Colon (tissue), 2 donors: Measurements from ENCODE around the gene COG7.
"Not testable (repeated sequence)": the region's sequence is repeated elsewhere in the genome, so short reads cannot be mapped to it uniquely, and the experiment has no call there.

ENCODE experiments used
- FAIRE-seq: peaks from 2 replicates; lab custom pipeline; 2012; peaks lifted over from hg19 to GRCh38; lab: Jason Lieb, UNC
- donor health status: control.
- donor health status: control.

Gene COG7

GRCh38 chr16:23408823-23409298, 44.1 kb downstream of the COG7 start:
- FAIRE-seq: no peak

GRCh38 chr16:23408242-23408822, 44.7 kb downstream of the COG7 start:
- FAIRE-seq: no peak

GRCh38 chr16:23407436-23408127, 45.4 kb downstream of the COG7 start:
- no peak for FAIRE-seq

- no peak for FAIRE-seq
Measured at GRCh38 chr16:23406546-23407240, 46.3 kb downstream of the COG7 start.

GRCh38 chr16:23406024-23406423, 47.0 kb downstream of the COG7 start:
- FAIRE-seq: no peak

GRCh38 chr16:23403547-23403946, 49.4 kb downstream of the COG7 start:
- no peak for FAIRE-seq

GRCh38 chr16:23402100-23402499, 50.9 kb downstream of the COG7 start:
- no peak for FAIRE-seq

GRCh38 chr16:23401139-23401538, 51.9 kb downstream of the COG7 start:
- FAIRE-seq: no peak

GRCh38 chr16:23400447-23400846, 52.5 kb downstream of the COG7 start:
- FAIRE-seq: not testable (repeated sequence)

- FAIRE-seq: no peak
Measured at GRCh38 chr16:23398987-23399805, 53.8 kb downstream of the COG7 start.

GRCh38 chr16:23397464-23397863, 55.5 kb downstream of the COG7 start:
- no peak for FAIRE-seq

- FAIRE-seq: no peak
Measured at GRCh38 chr16:23395732-23396131, 57.3 kb downstream of the COG7 start.

- no peak for FAIRE-seq
Measured at GRCh38 chr16:23394141-23394831, 58.7 kb downstream of the COG7 start.

- no peak for FAIRE-seq
Measured at GRCh38 chr16:23392223-23392600, 60.8 kb downstream of the COG7 start.

- no peak for FAIRE-seq
Measured at GRCh38 chr16:23391381-23392222, 61.4 kb downstream of the COG7 start.

GRCh38 chr16:23389936-23390335, 63.1 kb downstream of the COG7 start:
- not testable (repeated sequence) for FAIRE-seq

- no peak for FAIRE-seq
Measured at GRCh38 chr16:23389201-23389600, 63.8 kb downstream of the COG7 start.

GRCh38 chr16:23388786-23389185, 64.2 kb downstream of the COG7 start:
- no peak for FAIRE-seq

- FAIRE-seq: no peak
Measured at GRCh38 chr16:23387666-23388065, 65.3 kb downstream of the COG7 start.

GRCh38 chr16:23385441-23385840, 67.5 kb downstream of the COG7 start:
- no peak for FAIRE-seq

GRCh38 chr16:23384878-23385277, 68.1 kb downstream of the COG7 start:
- no peak for FAIRE-seq
